HepG2 (cell line): ENCODE data around the gene ARHGEF10L. TPM values are rescaled to one million over a fixed set of nuclear protein-coding genes. Genes with fewer than 3 reads are reported as not detected.

Experiments
- FOXA1 ChIP-seq, 2 experiments: fragments of 450-650 bp in 1 of 2; sonication (generic) in 1 of 2; formaldehyde crosslinking in 1 of 2; IDR thresholded peaks; 2 replicates each; pipeline versions ENCODE4 v1.4.0 to v1.6.1; 2016 to 2020; ENCODE audit warnings: missing genetic modification reagents in 1 of 2
- HMG20A ChIP-seq: IDR thresholded peaks from 2 replicates; pipeline ENCODE4 v1.6.1; 2016; ENCODE audit warnings: borderline replicate concordance
- MEIS2 ChIP-seq: sonication (generic); formaldehyde crosslinking; IDR thresholded peaks from 2 replicates; pipeline ENCODE4 v1.9.0; 2021; ENCODE audit warnings: mild to moderate bottlenecking, missing genetic modification reagents
- NFKB2 ChIP-seq: sonication (generic); formaldehyde crosslinking; IDR thresholded peaks from 2 replicates; pipeline ENCODE4 v1.4.0; 2020; ENCODE audit warnings: missing genetic modification reagents, borderline replicate concordance
- TAF1 ChIP-seq: sonication (generic); formaldehyde crosslinking; IDR thresholded peaks from 2 replicates; pipeline ENCODE4 v1.4.0; 2020; ENCODE audit warnings: missing genetic modification reagents
- TBL1XR1 ChIP-seq: fragments of 150-350 bp; IDR thresholded peaks from 2 replicates; pipeline ENCODE4 v1.6.1; 2014; ENCODE audit warnings: borderline replicate concordance, low read length; ENCODE audit not compliant: partially characterized antibody
- TCF7L2 ChIP-seq: IDR thresholded peaks from 2 replicates; pipeline ENCODE4 v1.6.1; 2011; ENCODE audit warnings: mild to moderate bottlenecking, low read depth, low read length, moderate library complexity
- polyA plus RNA-seq, 8 experiments: library from polyadenylated mRNA; depleted of rRNA in 3 of 8; stranded (reverse) in 7 of 8; unstranded in 1 of 8; fragments of >200 nt; fragmentation: Illumina TruSeq in 4 of 8; extraction: Trizol in 4 of 8; gene quantifications; 2 replicates each; pipeline versions ENCODE4 v1.2.1 to v1.2.3, GENCODE V29; 2011 to 2016; ENCODE audit warnings: low read depth in 4 of 8, missing spikeins in 1 of 8, mixed read lengths in 1 of 8; ENCODE audit not compliant: insufficient read depth in 1 of 8
- total RNA-seq, 5 experiments: library from RNA; depleted of rRNA; stranded (reverse); fragments of >200 nt; fragmentation: Illumina TruSeq; extraction: Trizol; gene quantifications; 2 replicates each; pipeline ENCODE4 v1.2.3, GENCODE V29; 2016; ENCODE audit warnings: low read depth in 1 of 5
- TF ChIP-seq, protein P1 (sequence below): sonication (generic); formaldehyde crosslinking; IDR thresholded peaks from 2 replicates; pipeline ENCODE4 v1.8.1; 2022; ENCODE audit warnings: low read depth, mild to moderate bottlenecking, missing genetic modification reagents
- TF ChIP-seq, protein P2 (sequence below): sonication (generic); formaldehyde crosslinking; IDR thresholded peaks from 2 replicates; pipeline ENCODE4 v1.4.0; 2020; ENCODE audit warnings: missing genetic modification reagents, mild to moderate bottlenecking, borderline replicate concordance
- TF ChIP-seq, protein P3 (sequence below): sonication (generic); formaldehyde crosslinking; IDR thresholded peaks from 2 replicates; pipeline ENCODE4 v1.4.0; 2020; ENCODE audit warnings: missing genetic modification reagents
- TF ChIP-seq, protein P4 (sequence below): sonication (generic); formaldehyde crosslinking; IDR thresholded peaks from 2 replicates; pipeline ENCODE4 v1.8.0; 2022; ENCODE audit warnings: mild to moderate bottlenecking, missing genetic modification reagents, moderate library complexity
- TF ChIP-seq, protein P5 (sequence below): sonication (generic); formaldehyde crosslinking; conservative IDR thresholded peaks from 2 replicates; pipeline ENCODE4 v1.4.0; 2020; ENCODE audit warnings: missing genetic modification reagents

Gene ARHGEF10L
- total and polyA plus RNA-seq, 2 of the 13 experiments (the other 11 are each of a cell fraction or from before 2014, with no cell fraction given) = 46.5 to 78.3 TPM

DNA sequence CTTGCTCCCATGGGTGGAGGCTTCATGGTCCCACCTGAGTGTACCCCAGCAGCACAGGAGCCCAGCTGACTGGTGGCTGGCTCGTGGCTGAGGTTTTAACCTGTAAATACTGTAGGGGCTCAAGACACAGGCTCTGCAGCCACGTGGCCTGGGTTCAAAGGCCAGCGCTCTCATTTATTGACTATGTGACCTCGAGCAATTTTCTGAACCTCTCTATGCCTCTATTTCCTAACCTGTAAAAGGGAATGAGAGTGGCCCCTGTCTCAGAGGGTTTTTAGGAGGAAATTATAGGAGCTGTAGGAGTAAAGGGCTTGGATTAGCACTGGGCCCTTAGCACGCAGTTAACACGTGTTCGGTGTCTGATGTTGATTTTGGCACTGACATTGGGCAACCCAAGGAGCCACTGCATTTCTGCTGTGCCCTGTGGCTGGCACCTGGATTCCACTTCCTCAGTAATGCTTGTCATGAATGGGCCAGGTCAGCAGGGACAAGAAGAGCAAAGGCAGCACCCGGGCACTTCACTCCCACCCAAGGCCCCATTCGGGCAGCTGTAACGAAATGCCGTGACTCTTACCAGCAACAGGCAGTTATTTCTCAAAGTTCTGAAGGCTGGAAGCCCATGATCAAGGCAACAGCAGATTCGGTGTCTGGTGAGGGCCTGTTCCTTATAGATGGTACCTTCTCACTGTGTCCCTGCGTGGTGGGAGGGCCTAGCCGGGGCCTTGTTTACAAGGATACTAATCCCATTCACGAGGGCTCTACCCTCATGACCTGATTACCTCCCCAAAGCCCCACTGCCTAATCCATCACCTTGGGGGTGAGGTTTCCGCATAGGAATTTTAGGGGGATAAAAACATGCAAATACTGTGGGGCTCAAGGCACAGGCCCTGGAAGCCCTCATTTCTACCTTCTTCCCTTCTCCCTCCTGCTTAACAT lies 25.2 kb downstream of the ARHGEF10L start (continued):
- TF ChIP-seq FOXA1 (IDR thresholded peaks at IDR 0.05) (no peak), FOXA1 (CRISPR knock-in tag; IDR thresholded peaks at IDR 0.05) (peak; percentile 64), HMG20A (peak; percentile 45; the same call in 1 of the 2 replicates), TCF7L2 (no peak), TAF1 (CRISPR knock-in tag) (no peak), NFKB2 (0 out of 2 replicates have a peak, but pooled peaks have one; percentile 54), TBL1XR1 (no peak), MEIS2 (CRISPR knock-in tag) (no peak)
- TF ChIP-seq, protein P1, sequence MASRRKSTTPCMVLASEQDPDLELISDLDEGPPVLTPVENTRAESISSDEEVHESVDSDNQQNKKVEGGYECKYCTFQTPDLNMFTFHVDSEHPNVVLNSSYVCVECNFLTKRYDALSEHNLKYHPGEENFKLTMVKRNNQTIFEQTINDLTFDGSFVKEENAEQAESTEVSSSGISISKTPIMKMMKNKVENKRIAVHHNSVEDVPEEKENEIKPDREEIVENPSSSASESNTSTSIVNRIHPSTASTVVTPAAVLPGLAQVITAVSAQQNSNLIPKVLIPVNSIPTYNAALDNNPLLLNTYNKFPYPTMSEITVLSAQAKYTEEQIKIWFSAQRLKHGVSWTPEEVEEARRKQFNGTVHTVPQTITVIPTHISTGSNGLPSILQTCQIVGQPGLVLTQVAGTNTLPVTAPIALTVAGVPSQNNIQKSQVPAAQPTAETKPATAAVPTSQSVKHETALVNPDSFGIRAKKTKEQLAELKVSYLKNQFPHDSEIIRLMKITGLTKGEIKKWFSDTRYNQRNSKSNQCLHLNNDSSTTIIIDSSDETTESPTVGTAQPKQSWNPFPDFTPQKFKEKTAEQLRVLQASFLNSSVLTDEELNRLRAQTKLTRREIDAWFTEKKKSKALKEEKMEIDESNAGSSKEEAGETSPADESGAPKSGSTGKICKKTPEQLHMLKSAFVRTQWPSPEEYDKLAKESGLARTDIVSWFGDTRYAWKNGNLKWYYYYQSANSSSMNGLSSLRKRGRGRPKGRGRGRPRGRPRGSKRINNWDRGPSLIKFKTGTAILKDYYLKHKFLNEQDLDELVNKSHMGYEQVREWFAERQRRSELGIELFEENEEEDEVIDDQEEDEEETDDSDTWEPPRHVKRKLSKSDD (CRISPR knock-in tag) = no peak
- TF ChIP-seq, protein P2, sequence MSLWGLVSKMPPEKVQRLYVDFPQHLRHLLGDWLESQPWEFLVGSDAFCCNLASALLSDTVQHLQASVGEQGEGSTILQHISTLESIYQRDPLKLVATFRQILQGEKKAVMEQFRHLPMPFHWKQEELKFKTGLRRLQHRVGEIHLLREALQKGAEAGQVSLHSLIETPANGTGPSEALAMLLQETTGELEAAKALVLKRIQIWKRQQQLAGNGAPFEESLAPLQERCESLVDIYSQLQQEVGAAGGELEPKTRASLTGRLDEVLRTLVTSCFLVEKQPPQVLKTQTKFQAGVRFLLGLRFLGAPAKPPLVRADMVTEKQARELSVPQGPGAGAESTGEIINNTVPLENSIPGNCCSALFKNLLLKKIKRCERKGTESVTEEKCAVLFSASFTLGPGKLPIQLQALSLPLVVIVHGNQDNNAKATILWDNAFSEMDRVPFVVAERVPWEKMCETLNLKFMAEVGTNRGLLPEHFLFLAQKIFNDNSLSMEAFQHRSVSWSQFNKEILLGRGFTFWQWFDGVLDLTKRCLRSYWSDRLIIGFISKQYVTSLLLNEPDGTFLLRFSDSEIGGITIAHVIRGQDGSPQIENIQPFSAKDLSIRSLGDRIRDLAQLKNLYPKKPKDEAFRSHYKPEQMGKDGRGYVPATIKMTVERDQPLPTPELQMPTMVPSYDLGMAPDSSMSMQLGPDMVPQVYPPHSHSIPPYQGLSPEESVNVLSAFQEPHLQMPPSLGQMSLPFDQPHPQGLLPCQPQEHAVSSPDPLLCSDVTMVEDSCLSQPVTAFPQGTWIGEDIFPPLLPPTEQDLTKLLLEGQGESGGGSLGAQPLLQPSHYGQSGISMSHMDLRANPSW (CRISPR knock-in tag) = no peak
- TF ChIP-seq, protein P3, sequence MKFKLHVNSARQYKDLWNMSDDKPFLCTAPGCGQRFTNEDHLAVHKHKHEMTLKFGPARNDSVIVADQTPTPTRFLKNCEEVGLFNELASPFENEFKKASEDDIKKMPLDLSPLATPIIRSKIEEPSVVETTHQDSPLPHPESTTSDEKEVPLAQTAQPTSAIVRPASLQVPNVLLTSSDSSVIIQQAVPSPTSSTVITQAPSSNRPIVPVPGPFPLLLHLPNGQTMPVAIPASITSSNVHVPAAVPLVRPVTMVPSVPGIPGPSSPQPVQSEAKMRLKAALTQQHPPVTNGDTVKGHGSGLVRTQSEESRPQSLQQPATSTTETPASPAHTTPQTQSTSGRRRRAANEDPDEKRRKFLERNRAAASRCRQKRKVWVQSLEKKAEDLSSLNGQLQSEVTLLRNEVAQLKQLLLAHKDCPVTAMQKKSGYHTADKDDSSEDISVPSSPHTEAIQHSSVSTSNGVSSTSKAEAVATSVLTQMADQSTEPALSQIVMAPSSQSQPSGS (CRISPR knock-in tag) = no peak
- TF ChIP-seq, protein P4, sequence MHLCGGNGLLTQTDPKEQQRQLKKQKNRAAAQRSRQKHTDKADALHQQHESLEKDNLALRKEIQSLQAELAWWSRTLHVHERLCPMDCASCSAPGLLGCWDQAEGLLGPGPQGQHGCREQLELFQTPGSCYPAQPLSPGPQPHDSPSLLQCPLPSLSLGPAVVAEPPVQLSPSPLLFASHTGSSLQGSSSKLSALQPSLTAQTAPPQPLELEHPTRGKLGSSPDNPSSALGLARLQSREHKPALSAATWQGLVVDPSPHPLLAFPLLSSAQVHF (CRISPR knock-in tag) = no peak
- TF ChIP-seq, protein P5, sequence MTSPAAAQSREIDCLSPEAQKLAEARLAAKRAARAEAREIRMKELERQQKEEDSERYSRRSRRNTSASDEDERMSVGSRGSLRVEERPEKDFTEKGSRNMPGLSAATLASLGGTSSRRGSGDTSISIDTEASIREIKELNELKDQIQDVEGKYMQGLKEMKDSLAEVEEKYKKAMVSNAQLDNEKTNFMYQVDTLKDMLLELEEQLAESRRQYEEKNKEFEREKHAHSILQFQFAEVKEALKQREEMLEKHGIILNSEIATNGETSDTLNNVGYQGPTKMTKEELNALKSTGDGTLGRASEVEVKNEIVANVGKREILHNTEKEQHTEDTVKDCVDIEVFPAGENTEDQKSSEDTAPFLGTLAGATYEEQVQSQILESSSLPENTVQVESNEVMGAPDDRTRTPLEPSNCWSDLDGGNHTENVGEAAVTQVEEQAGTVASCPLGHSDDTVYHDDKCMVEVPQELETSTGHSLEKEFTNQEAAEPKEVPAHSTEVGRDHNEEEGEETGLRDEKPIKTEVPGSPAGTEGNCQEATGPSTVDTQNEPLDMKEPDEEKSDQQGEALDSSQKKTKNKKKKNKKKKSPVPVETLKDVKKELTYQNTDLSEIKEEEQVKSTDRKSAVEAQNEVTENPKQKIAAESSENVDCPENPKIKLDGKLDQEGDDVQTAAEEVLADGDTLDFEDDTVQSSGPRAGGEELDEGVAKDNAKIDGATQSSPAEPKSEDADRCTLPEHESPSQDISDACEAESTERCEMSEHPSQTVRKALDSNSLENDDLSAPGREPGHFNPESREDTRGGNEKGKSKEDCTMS (CRISPR knock-in tag) = no peak
